Endothelial cell (in vitro differentiated cells): ENCODE measurements around the gene PSTK. TPM values are rescaled to one million over a fixed set of nuclear protein-coding genes. Genes with fewer than 3 reads are reported as not detected.

ENCODE experiments used
- DNase-seq: peaks from one replicate; pipeline ENCODE4 v3.0.0; 2021; ENCODE audit warnings: low spot score
- H3K27ac Mint-ChIP-seq: one replicate; pipeline ENCODE4 v1.8.0; 2021; ENCODE audit warnings: mixed read lengths, inconsistent platforms; ENCODE audit not compliant: unreplicated experiment
- H3K27me3 Mint-ChIP-seq: one replicate; pipeline ENCODE4 v1.8.0; 2021; ENCODE audit warnings: mild to moderate bottlenecking, moderate library complexity, mixed read lengths, inconsistent platforms; ENCODE audit not compliant: unreplicated experiment
- H3K36me3 Mint-ChIP-seq: one replicate; pipeline ENCODE4 v1.8.0; 2021; ENCODE audit warnings: mild to moderate bottlenecking, low read depth, mixed read lengths, inconsistent platforms; ENCODE audit not compliant: unreplicated experiment
- H3K4me1 Mint-ChIP-seq: one replicate; pipeline ENCODE4 v1.8.0; 2021; ENCODE audit warnings: mild to moderate bottlenecking, mixed read lengths, inconsistent platforms; ENCODE audit not compliant: unreplicated experiment
- H3K4me3 Mint-ChIP-seq: one replicate; pipeline ENCODE4 v1.8.0; 2021; ENCODE audit warnings: mild to moderate bottlenecking, mixed read lengths, inconsistent platforms; ENCODE audit not compliant: unreplicated experiment
- H3K9me3 Mint-ChIP-seq: one replicate; pipeline ENCODE4 v1.8.0; 2021; ENCODE audit warnings: mixed read lengths, inconsistent platforms; ENCODE audit not compliant: unreplicated experiment
- CTCF ChIP-seq: fragments of 200-600 bp; sonication (generic); IDR thresholded peaks from one replicate; pipeline ENCODE4 v1.5.0; 2021; ENCODE audit warnings: antibody characterized with exemption; ENCODE audit not compliant: unreplicated experiment
- total RNA-seq: library from RNA; stranded (reverse); fragmentation: NEBNext Ultra II Directional; extraction: Animal tissue kit (Norgen Biotek cat#: 25700); gene quantifications from one replicate; pipeline ENCODE4 v1.2.1, GENCODE V29; 2021; ENCODE audit not compliant: unreplicated experiment

Gene PSTK
- total RNA-seq, 1 donor from 2014 or later, result 5.2 TPM

GRCh38 chr10:123009105-123009820 lies 29.1 kb downstream of the PSTK start:
- no peak for TF ChIP-seq CTCF
- peak overlapping the region; percentile 41 for H3K27ac Mint-ChIP-seq
- peak; percentile 27 for DNase-seq
- peaks cover 8% of the 10 kb centered on the region for H3K27me3 Mint-ChIP-seq
- peaks cover 22% of the 10 kb centered on the region for H3K4me1 Mint-ChIP-seq
- no peaks in the 10 kb centered on the region for H3K9me3 Mint-ChIP-seq
- H3K36me3 Mint-ChIP-seq, result peaks cover 12% of the 10 kb centered on the region
- peak overlapping the region; percentile 100 for H3K4me3 Mint-ChIP-seq

GRCh38 chr10:123011987-123012386 lies 31.8 kb downstream of the PSTK start:
- Mint-ChIP-seq H3K27ac (no peak overlapping the region), H3K4me1 (peaks cover 19% of the 10 kb centered on the region), H3K4me3 (no peak overlapping the region), H3K27me3 (peaks cover 8% of the 10 kb centered on the region), H3K9me3 (no peaks in the 10 kb centered on the region), H3K36me3 (peaks cover 12% of the 10 kb centered on the region)
- DNase-seq, result no peak
- no peak for TF ChIP-seq CTCF

- H3K4me3 Mint-ChIP-seq, result peak overlapping the region; percentile 3
- TF ChIP-seq CTCF, result no peak
- no peaks in the 10 kb centered on the region for H3K9me3 Mint-ChIP-seq
- no peak for DNase-seq
- H3K27ac Mint-ChIP-seq, result no peak overlapping the region
- peaks cover 3% of the 10 kb centered on the region for H3K27me3 Mint-ChIP-seq
- peaks cover 12% of the 10 kb centered on the region for H3K36me3 Mint-ChIP-seq
- H3K4me1 Mint-ChIP-seq, result peaks cover 6% of the 10 kb centered on the region
Measured at GRCh38 chr10:123013456-123014419, 33.5 kb downstream of the PSTK start.

- H3K36me3 Mint-ChIP-seq, result peaks cover 12% of the 10 kb centered on the region
- no peak overlapping the region for H3K4me3 Mint-ChIP-seq
- no peak for TF ChIP-seq CTCF
- DNase-seq, result no peak
- H3K9me3 Mint-ChIP-seq, result no peaks in the 10 kb centered on the region
- H3K27ac Mint-ChIP-seq, result no peak overlapping the region
- no peaks in the 10 kb centered on the region for H3K27me3 Mint-ChIP-seq
- peaks cover under 1% of the 10 kb centered on the region for H3K4me1 Mint-ChIP-seq
Measured at GRCh38 chr10:123014772-123015171, 34.6 kb downstream of the PSTK start.
